ENCODE results near the gene SRGAP1. TPM values are rescaled to one million over a fixed set of nuclear protein-coding genes. Genes with fewer than 3 reads are reported as not detected.

SRGAP1 gene
- polyA plus RNA-seq, 1 donor from 2014 or later, result 4.8 TPM

GRCh38 chr12:63976902-63977395, 132.4 kb downstream of the SRGAP1 start:
- H3K27ac ChIP-seq (ENCODE audit: low read length), result no peak overlapping the region
- no peaks in the 10 kb centered on the region for H3K36me3 ChIP-seq (ENCODE audit: insufficient read depth, low read length)
- no peak for TF ChIP-seq RAD21 (conservative IDR thresholded peaks at IDR 0.05)
- no peak for TF ChIP-seq EZH2 (IDR thresholded peaks at IDR 0.05; ENCODE audit: borderline replicate concordance, insufficient read depth, low read length, poor library complexity, severe bottlenecking)
- TF ChIP-seq, protein P1, sequence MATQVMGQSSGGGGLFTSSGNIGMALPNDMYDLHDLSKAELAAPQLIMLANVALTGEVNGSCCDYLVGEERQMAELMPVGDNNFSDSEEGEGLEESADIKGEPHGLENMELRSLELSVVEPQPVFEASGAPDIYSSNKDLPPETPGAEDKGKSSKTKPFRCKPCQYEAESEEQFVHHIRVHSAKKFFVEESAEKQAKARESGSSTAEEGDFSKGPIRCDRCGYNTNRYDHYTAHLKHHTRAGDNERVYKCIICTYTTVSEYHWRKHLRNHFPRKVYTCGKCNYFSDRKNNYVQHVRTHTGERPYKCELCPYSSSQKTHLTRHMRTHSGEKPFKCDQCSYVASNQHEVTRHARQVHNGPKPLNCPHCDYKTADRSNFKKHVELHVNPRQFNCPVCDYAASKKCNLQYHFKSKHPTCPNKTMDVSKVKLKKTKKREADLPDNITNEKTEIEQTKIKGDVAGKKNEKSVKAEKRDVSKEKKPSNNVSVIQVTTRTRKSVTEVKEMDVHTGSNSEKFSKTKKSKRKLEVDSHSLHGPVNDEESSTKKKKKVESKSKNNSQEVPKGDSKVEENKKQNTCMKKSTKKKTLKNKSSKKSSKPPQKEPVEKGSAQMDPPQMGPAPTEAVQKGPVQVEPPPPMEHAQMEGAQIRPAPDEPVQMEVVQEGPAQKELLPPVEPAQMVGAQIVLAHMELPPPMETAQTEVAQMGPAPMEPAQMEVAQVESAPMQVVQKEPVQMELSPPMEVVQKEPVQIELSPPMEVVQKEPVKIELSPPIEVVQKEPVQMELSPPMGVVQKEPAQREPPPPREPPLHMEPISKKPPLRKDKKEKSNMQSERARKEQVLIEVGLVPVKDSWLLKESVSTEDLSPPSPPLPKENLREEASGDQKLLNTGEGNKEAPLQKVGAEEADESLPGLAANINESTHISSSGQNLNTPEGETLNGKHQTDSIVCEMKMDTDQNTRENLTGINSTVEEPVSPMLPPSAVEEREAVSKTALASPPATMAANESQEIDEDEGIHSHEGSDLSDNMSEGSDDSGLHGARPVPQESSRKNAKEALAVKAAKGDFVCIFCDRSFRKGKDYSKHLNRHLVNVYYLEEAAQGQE (IDR thresholded peaks at IDR 0.05; ENCODE audit: borderline replicate concordance), result no peak
- no peak for TF ChIP-seq EP300 (conservative IDR thresholded peaks at IDR 0.05; ENCODE audit: poor library complexity, severe bottlenecking)
- TF ChIP-seq TAF1 (IDR thresholded peaks at IDR 0.05; ENCODE audit: low read depth), result no peak
- TF ChIP-seq, protein P2, sequence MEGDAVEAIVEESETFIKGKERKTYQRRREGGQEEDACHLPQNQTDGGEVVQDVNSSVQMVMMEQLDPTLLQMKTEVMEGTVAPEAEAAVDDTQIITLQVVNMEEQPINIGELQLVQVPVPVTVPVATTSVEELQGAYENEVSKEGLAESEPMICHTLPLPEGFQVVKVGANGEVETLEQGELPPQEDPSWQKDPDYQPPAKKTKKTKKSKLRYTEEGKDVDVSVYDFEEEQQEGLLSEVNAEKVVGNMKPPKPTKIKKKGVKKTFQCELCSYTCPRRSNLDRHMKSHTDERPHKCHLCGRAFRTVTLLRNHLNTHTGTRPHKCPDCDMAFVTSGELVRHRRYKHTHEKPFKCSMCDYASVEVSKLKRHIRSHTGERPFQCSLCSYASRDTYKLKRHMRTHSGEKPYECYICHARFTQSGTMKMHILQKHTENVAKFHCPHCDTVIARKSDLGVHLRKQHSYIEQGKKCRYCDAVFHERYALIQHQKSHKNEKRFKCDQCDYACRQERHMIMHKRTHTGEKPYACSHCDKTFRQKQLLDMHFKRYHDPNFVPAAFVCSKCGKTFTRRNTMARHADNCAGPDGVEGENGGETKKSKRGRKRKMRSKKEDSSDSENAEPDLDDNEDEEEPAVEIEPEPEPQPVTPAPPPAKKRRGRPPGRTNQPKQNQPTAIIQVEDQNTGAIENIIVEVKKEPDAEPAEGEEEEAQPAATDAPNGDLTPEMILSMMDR (IDR thresholded peaks at IDR 0.05; ENCODE audit: poor library complexity, severe bottlenecking), result no peak
- no peak for TF ChIP-seq SMC3 (conservative IDR thresholded peaks at IDR 0.05; ENCODE audit: poor library complexity)
- TF ChIP-seq POLR2AphosphoS5 (IDR thresholded peaks at IDR 0.05), result no peak
- no peak for TF ChIP-seq MXI1 (conservative IDR thresholded peaks at IDR 0.05; ENCODE audit: poor library complexity, severe bottlenecking)
- no peak overlapping the region for H3K4me3 ChIP-seq (ENCODE audit: low read length)
- no peak overlapping the region for H3K4me2 ChIP-seq (ENCODE audit: low read length)
- no peak overlapping the region for H3K9ac ChIP-seq (ENCODE audit: low read length)
- H3K9me2 ChIP-seq (ENCODE audit: insufficient read depth, low read length), result no peaks in the 10 kb centered on the region
- H4K20me1 ChIP-seq (ENCODE audit: insufficient read depth), result no peaks in the 10 kb centered on the region
- H2AFZ ChIP-seq (ENCODE audit: low read depth, low read length), result no peak overlapping the region
- no peaks in the 10 kb centered on the region for H3K79me2 ChIP-seq (replicated peaks; ENCODE audit: insufficient read depth, low read length)
- H3K9me3 ChIP-seq (ENCODE audit: low read length), result no peaks in the 10 kb centered on the region
- no peaks in the 10 kb centered on the region for H3F3A ChIP-seq (ENCODE audit: insufficient read depth, low read length, poor library complexity, severe bottlenecking)
- no peaks in the 10 kb centered on the region for H3K27me3 ChIP-seq (ENCODE audit: insufficient read depth, low read depth, low read length)

- H3K27me3 ChIP-seq (ENCODE audit: insufficient read depth, low read depth, low read length), result no peaks in the 10 kb centered on the region
- H3K4me3 ChIP-seq (ENCODE audit: low read length), result no peak overlapping the region
- no peaks in the 10 kb centered on the region for H3F3A ChIP-seq (ENCODE audit: insufficient read depth, low read length, poor library complexity, severe bottlenecking)
- H3K9ac ChIP-seq (ENCODE audit: low read length), result no peak overlapping the region
- TF ChIP-seq TAF1 (IDR thresholded peaks at IDR 0.05; ENCODE audit: low read depth), result no peak
- no peak for TF ChIP-seq EP300 (conservative IDR thresholded peaks at IDR 0.05; ENCODE audit: poor library complexity, severe bottlenecking)
- TF ChIP-seq, protein P2 (IDR thresholded peaks at IDR 0.05; ENCODE audit: poor library complexity, severe bottlenecking), result no peak
- TF ChIP-seq POLR2AphosphoS5 (IDR thresholded peaks at IDR 0.05), result no peak
- no peak for TF ChIP-seq MXI1 (conservative IDR thresholded peaks at IDR 0.05; ENCODE audit: poor library complexity, severe bottlenecking)
- no peak for TF ChIP-seq SMC3 (conservative IDR thresholded peaks at IDR 0.05; ENCODE audit: poor library complexity)
- TF ChIP-seq EZH2 (IDR thresholded peaks at IDR 0.05; ENCODE audit: borderline replicate concordance, insufficient read depth, low read length, poor library complexity, severe bottlenecking), result no peak
- TF ChIP-seq RAD21 (conservative IDR thresholded peaks at IDR 0.05), result no peak
- TF ChIP-seq, protein P1 (IDR thresholded peaks at IDR 0.05; ENCODE audit: borderline replicate concordance), result no peak
- no peaks in the 10 kb centered on the region for H3K79me2 ChIP-seq (replicated peaks; ENCODE audit: insufficient read depth, low read length)
- H3K9me2 ChIP-seq (ENCODE audit: insufficient read depth, low read length), result no peaks in the 10 kb centered on the region
- no peak overlapping the region for H2AFZ ChIP-seq (ENCODE audit: low read depth, low read length)
- H3K4me2 ChIP-seq (ENCODE audit: low read length), result no peak overlapping the region
- H3K36me3 ChIP-seq (ENCODE audit: insufficient read depth, low read length), result no peaks in the 10 kb centered on the region
- H4K20me1 ChIP-seq (ENCODE audit: insufficient read depth), result no peaks in the 10 kb centered on the region
- no peak overlapping the region for H3K27ac ChIP-seq (ENCODE audit: low read length)
- H3K9me3 ChIP-seq (ENCODE audit: low read length), result no peaks in the 10 kb centered on the region
Measured at GRCh38 chr12:63977441-63977840, 132.9 kb downstream of the SRGAP1 start.

Data from neural cell (in vitro differentiated cells).